OCI-LY3 (cell line): ENCODE data around the gene SLC12A8.

Source experiments
- H2AFZ ChIP-seq: fragments of 200-600, 300-600 bp; shearing (Covaris generic); 2 replicates; pipeline ENCODE4 v1.6.0; 2014; ENCODE audit warnings: antibody characterized with exemption, low read depth, low read length
- H3K27ac ChIP-seq: fragments of 200-600, 300-600 bp; sonication (generic); 2 replicates; pipeline ENCODE4 v1.5.1; 2014; ENCODE audit warnings: mild to moderate bottlenecking, low read length, moderate library complexity, mixed read lengths
- H3K27me3 ChIP-seq: fragments of 200-600, 300-600 bp; sonication (generic); 2 replicates; pipeline ENCODE4 v1.6.1; 2014; ENCODE audit warnings: low read depth, low read length, mixed read lengths
- H3K36me3 ChIP-seq: fragments of 200-600, 300-600 bp; sonication (generic); replicated peaks from 2 replicates; pipeline ENCODE3; 2014; ENCODE audit warnings: low read depth, low read length, mixed read lengths
- H3K4me1 ChIP-seq: fragments of 300-600, 200-600 bp; sonication (generic); 2 replicates; pipeline ENCODE4 v1.6.1; 2014; ENCODE audit warnings: low read length, mixed read lengths
- H3K4me2 ChIP-seq: fragments of 200-600, 300-600 bp; sonication (generic); 2 replicates; pipeline ENCODE4 v1.6.1; 2014; ENCODE audit warnings: low read length, mixed read lengths
- H3K4me3 ChIP-seq: fragments of 300-600, 200-600 bp; sonication (generic); 2 replicates; pipeline ENCODE4 v1.5.1; 2014; ENCODE audit warnings: antibody characterized with exemption, mild to moderate bottlenecking, low read length, moderate library complexity
- H3K79me2 ChIP-seq: fragments of 300-600, 200-600 bp; shearing (Covaris generic); 2 replicates; pipeline ENCODE4 v1.6.1; 2014; ENCODE audit warnings: mild to moderate bottlenecking, low read length, mixed read lengths
- H3K9ac ChIP-seq: fragments of 300-600, 200-600 bp; shearing (Covaris generic); 2 replicates; pipeline ENCODE4 v1.6.0; 2014; ENCODE audit warnings: mild to moderate bottlenecking, low read length, moderate library complexity
- H3K9me3 ChIP-seq: fragments of 200-600, 300-600 bp; shearing (Covaris generic); 2 replicates; pipeline ENCODE4 v1.6.1; 2014; ENCODE audit warnings: low read length, mixed read lengths; ENCODE audit not compliant: insufficient read depth
- H4K20me1 ChIP-seq: fragments of 200-600, 300-600 bp; sonication (generic); 2 replicates; pipeline ENCODE4 v1.6.1; 2016; ENCODE audit warnings: low read length, mixed read lengths; ENCODE audit not compliant: insufficient read depth
- CTCF ChIP-seq: fragments of 200-600, 300-600 bp; sonication (generic); IDR thresholded peaks from 2 replicates; pipeline ENCODE4 v1.5.1; 2014; ENCODE audit warnings: antibody characterized with exemption, low read length, low read depth
- EZH2phosphoT487 ChIP-seq: fragments of 200-600 bp; shearing (Covaris generic); IDR thresholded peaks from 2 replicates; pipeline ENCODE4 v1.6.1; 2018; ENCODE audit warnings: antibody characterized with exemption, mixed run types, low read depth

The SLC12A8 gene

GRCh38 chr3:125125821-125126245 is 86.7 kb downstream of the SLC12A8 start:
- Histone ChIP-seq H3K79me2 (no peaks in the 10 kb centered on the region), H3K9me3 (0 out of 2 replicates have a peak, but pooled peaks cover 3% of the 10 kb centered on the region), H3K4me2 (no peak overlapping the region), H3K27me3 (peaks cover 64% of the 10 kb centered on the region), H2AFZ (no peak overlapping the region), H3K27ac (no peak overlapping the region), H3K4me3 (no peak overlapping the region), H3K9ac (no peak overlapping the region), H3K36me3 (no peaks in the 10 kb centered on the region), H3K4me1 (peaks cover 14% of the 10 kb centered on the region), H4K20me1 (no peaks in the 10 kb centered on the region)
- no peak for TF ChIP-seq CTCF
- TF ChIP-seq EZH2phosphoT487 = no peak

- no peak overlapping the region for H2AFZ ChIP-seq
- 0 out of 2 replicates have a peak, but pooled peaks cover 3% of the 10 kb centered on the region for H3K9me3 ChIP-seq
- H3K9ac ChIP-seq = no peak overlapping the region
- no peaks in the 10 kb centered on the region for H3K36me3 ChIP-seq
- peaks cover 61% of the 10 kb centered on the region for H3K27me3 ChIP-seq
- peaks cover 32% of the 10 kb centered on the region for H3K4me1 ChIP-seq
- TF ChIP-seq EZH2phosphoT487 (no peak), CTCF (no peak)
- H4K20me1 ChIP-seq = no peaks in the 10 kb centered on the region
- H3K4me2 ChIP-seq = no peak overlapping the region
- no peak overlapping the region for H3K27ac ChIP-seq
- no peaks in the 10 kb centered on the region for H3K79me2 ChIP-seq
- H3K4me3 ChIP-seq = no peak overlapping the region
Measured at GRCh38 chr3:125123451-125124305, 88.9 kb downstream of the SLC12A8 start.

GRCh38 chr3:125121246-125122010 is 91.1 kb downstream of the SLC12A8 start:
- no peak overlapping the region for H3K9ac ChIP-seq
- H3K36me3 ChIP-seq = no peaks in the 10 kb centered on the region
- peaks cover 26% of the 10 kb centered on the region for H3K4me1 ChIP-seq
- 0 out of 2 replicates have a peak, but pooled peaks cover 3% of the 10 kb centered on the region for H3K9me3 ChIP-seq
- H2AFZ ChIP-seq = no peak overlapping the region
- no peak for TF ChIP-seq EZH2phosphoT487
- no peak for TF ChIP-seq CTCF
- H4K20me1 ChIP-seq = no peaks in the 10 kb centered on the region
- no peaks in the 10 kb centered on the region for H3K79me2 ChIP-seq
- H3K4me2 ChIP-seq = no peak overlapping the region
- peaks cover 64% of the 10 kb centered on the region for H3K27me3 ChIP-seq
- no peak overlapping the region for H3K27ac ChIP-seq
- H3K4me3 ChIP-seq = no peak overlapping the region
